SK-N-SH treated with all-trans-retinoic acid at 6 μM for 48 hours (cell line): ENCODE results near the gene PTPRCAP.

Experiments
- ARNTL ChIP-seq: fragments of 450-650 bp; formaldehyde crosslinking; IDR thresholded peaks from 2 replicates; pipeline ENCODE4 v1.5.0; 2020; ENCODE audit warnings: low read depth, mild to moderate bottlenecking, moderate library complexity, borderline replicate concordance
- ESRRG ChIP-seq: fragments of 250-450 bp; sonication (Bioruptor Pico); IDR thresholded peaks from 2 replicates; pipeline ENCODE4 v1.6.1; 2021; ENCODE audit warnings: mild to moderate bottlenecking
- RARB ChIP-seq: fragments of 250-450 bp; sonication (Bioruptor Pico); IDR thresholded peaks from 2 replicates; pipeline ENCODE4 v1.8.0; 2021; ENCODE audit warnings: mild to moderate bottlenecking, moderate library complexity
- TOX ChIP-seq: fragments of 250-450 bp; sonication (Bioruptor Pico); IDR thresholded peaks from 2 replicates; pipeline ENCODE4 v1.8.0; 2021; ENCODE audit warnings: mild to moderate bottlenecking, moderate library complexity, borderline replicate concordance
- TF ChIP-seq, protein P1 (sequence below): fragments of 250-450 bp; sonication (Bioruptor Pico); IDR thresholded peaks from 2 replicates; pipeline ENCODE4 v1.8.0; 2020; ENCODE audit warnings: mild to moderate bottlenecking, moderate library complexity, borderline replicate concordance

DNA sequence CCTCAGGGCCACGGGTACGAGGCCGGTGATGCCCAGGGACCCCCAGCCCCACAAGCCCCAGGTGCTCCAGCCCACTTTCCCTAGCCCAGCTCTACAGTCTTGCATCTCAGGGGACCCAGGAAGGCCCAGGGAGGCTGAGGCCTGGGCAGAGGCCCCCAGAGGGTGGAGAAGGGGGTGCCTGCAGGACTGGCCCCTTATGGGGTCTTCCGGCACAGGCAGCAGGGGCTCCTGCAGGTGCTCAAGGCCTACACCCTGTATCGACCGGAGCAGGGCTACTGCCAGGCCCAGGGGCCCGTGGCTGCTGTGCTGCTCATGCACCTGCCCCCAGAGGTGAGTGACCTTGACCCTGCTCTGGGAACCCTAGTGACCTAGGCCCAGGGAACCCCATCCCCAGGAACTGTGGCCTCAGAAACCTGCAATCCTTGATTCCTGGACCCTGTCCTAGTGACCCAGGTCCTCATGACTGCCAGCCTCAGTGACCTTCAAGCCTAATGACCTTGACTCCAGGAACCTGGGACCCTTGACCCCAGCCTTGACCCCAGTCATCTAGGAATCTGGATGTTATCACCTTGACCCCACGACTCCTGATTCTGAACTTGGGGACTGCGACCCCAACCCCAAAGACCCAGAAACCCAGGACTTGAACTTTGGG is 31.7 kb downstream of the PTPRCAP start:
- TF ChIP-seq ESRRG (CRISPR knock-in tag) (no peak), ARNTL (CRISPR knock-in tag) (no peak), TOX (no peak), RARB (CRISPR knock-in tag) (no peak)
- TF ChIP-seq, protein P1, sequence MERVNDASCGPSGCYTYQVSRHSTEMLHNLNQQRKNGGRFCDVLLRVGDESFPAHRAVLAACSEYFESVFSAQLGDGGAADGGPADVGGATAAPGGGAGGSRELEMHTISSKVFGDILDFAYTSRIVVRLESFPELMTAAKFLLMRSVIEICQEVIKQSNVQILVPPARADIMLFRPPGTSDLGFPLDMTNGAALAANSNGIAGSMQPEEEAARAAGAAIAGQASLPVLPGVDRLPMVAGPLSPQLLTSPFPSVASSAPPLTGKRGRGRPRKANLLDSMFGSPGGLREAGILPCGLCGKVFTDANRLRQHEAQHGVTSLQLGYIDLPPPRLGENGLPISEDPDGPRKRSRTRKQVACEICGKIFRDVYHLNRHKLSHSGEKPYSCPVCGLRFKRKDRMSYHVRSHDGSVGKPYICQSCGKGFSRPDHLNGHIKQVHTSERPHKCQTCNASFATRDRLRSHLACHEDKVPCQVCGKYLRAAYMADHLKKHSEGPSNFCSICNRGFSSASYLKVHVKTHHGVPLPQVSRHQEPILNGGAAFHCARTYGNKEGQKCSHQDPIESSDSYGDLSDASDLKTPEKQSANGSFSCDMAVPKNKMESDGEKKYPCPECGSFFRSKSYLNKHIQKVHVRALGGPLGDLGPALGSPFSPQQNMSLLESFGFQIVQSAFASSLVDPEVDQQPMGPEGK (CRISPR knock-in tag): no peak
